Activated CD4-positive, alpha-beta memory T cell treated with anti-CD3 and anti-CD28 coated beads for 36 hours (primary cell): Measurements from ENCODE around the gene CD52. TPM values are rescaled to one million over a fixed set of nuclear protein-coding genes. Genes with fewer than 3 reads are reported as not detected.
"Not testable (repeated sequence)": the region's sequence is repeated elsewhere in the genome, so short reads cannot be mapped to it uniquely, and the experiment has no call there.

Experiments used
- CTCF ChIA-PET: fragments of 350-600 bp; sonication (Branson Sonifier 250); formaldehyde crosslinking; loops from one replicate; lab custom pipeline; 2021; ENCODE audit warnings: antibody characterized with exemption, inconsistent platforms; lab: Charles Lee
- POLR2A ChIA-PET: fragments of 350-600 bp; sonication (Branson Sonifier 250); formaldehyde crosslinking; loops from one replicate; lab custom pipeline; 2021; ENCODE audit warnings: antibody characterized with exemption; lab: Charles Lee
- DNase-seq: peaks from one replicate; pipeline ENCODE4 v3.0.0-alpha.2; 2020
- H3K27ac Mint-ChIP-seq: one replicate; pipeline ENCODE4 v1.8.0; 2021; ENCODE audit warnings: mixed read lengths
- H3K27me3 Mint-ChIP-seq: one replicate; pipeline ENCODE4 v1.8.0; 2021; ENCODE audit warnings: mixed read lengths
- H3K36me3 Mint-ChIP-seq: one replicate; pipeline ENCODE4 v1.8.0; 2021; ENCODE audit warnings: mixed read lengths
- H3K4me1 Mint-ChIP-seq: one replicate; pipeline ENCODE4 v1.8.0; 2021; ENCODE audit warnings: low read depth, mixed read lengths
- H3K4me3 Mint-ChIP-seq: one replicate; pipeline ENCODE4 v1.8.0; 2021; ENCODE audit warnings: mild to moderate bottlenecking, mixed read lengths
- H3K9me3 Mint-ChIP-seq: one replicate; pipeline ENCODE4 v1.8.0; 2021; ENCODE audit warnings: mixed read lengths
- intact Hi-C: fragments of 100-400 bp; cut with micrococcal nuclease; formaldehyde crosslinking; loops from one replicate; pipeline ENCODE4 v1.15.1; 2023
- total RNA-seq, 2 experiments: library from RNA; stranded (reverse); gene quantifications; one replicate each; pipeline ENCODE4 v1.2.3, GENCODE V29; 2021

Gene CD52
- total RNA-seq, 2 experiments from 2014 or later = 261 to 291 TPM

DNA sequence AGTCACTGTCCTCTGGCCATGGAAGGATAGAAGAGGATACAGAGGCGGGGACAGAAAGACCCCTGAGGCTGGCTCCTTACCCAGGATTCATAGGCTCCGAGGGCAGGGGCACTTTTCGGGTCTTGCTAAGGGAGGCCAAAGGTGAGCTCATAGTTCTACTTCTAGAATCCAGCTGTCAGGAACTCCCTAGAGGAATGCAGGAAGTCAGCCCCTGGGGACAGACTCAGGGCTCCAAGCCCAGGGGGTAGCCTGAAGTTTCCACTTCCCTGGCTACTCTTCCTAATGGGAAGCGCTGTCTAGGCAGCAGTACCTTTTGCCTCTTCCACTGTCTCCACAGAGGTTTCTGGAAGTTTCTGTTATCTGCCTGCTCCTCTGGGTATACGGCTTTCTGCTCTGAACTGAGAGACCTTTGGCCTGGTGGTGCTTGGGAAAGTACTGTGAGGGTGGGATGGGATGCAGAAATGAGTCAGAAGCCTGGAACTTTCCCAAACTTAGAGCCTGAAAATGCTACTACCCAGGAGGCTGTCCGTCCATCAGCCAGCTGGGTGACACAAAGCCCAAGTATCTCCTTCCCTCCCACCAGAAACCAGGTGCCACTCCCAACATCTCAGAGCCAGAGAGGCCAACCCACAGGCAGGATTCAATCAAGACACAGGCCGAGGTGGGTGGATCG lies 14.9 kb upstream of the CD52 start:
- intact Hi-C loops = no loop called here

DNA sequence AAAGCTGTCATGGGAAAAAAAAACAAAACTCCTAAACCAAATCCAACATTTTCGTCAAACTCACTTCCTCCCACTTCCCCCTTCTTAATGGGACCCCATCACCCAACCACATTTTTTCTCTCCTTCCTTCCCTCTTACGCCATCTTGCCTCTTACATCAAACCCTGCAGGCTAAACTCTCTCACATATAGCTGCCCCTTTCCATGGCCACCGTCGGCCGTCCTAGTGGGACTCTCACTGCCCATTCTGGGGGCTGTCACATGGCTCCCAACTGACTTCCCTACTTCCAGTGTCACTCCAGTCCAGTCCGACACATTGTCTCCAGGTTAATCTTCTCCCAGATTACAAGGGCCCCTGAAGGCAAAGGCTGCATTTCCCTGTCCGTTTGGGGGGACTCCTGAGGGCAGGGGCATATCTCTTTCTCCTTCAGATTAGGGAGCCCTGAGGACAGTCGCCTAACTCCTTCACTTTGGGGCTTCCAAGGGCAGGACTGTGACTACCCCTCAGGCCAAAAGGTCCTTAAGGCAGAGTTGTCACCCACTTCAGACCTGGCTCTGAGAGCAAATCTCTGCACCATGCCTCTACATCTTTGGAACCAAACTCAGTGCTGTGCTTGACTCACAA lies 12.0 kb upstream of the CD52 start:
- intact Hi-C loops = loop anchor here (5.0 kb wide), 1 partner anchor 167 kb away; the partner anchor contains the start of gene HMGN2
- H3K36me3 Mint-ChIP-seq = no peaks in the 10 kb centered on the region
- CTCF ChIA-PET = interaction anchor here (1.5 to 23.7 kb wide), 3 partner anchors 13 to 111 kb away, joined by 5 to 886 read pairs (median 77); partner anchors contain the start of genes CD52 and SH3BGRL3

More for the DNA sequence above, 14.9 kb upstream of the CD52 start:
- no peaks in the 10 kb centered on the region for H3K9me3 Mint-ChIP-seq
- no peaks in the 10 kb centered on the region for H3K36me3 Mint-ChIP-seq
- ChIA-PET POLR2A (interaction anchor here (1.4 kb wide), 1 partner anchor 12 kb away, joined by 3 read pairs; no protein-coding TSS in a partner anchor), CTCF (interaction anchor here (1.2 to 1.9 kb wide), 2 partner anchors 14 to 18 kb away, joined by 4 to 5 read pairs; no protein-coding TSS in a partner anchor)
- peaks cover 28% of the 10 kb centered on the region for H3K4me1 Mint-ChIP-seq
- no peaks in the 10 kb centered on the region for H3K27me3 Mint-ChIP-seq
- no peak overlapping the region for H3K4me3 Mint-ChIP-seq
- peak overlapping the region; percentile 19 for H3K27ac Mint-ChIP-seq
- DNase-seq = no peak

DNA sequence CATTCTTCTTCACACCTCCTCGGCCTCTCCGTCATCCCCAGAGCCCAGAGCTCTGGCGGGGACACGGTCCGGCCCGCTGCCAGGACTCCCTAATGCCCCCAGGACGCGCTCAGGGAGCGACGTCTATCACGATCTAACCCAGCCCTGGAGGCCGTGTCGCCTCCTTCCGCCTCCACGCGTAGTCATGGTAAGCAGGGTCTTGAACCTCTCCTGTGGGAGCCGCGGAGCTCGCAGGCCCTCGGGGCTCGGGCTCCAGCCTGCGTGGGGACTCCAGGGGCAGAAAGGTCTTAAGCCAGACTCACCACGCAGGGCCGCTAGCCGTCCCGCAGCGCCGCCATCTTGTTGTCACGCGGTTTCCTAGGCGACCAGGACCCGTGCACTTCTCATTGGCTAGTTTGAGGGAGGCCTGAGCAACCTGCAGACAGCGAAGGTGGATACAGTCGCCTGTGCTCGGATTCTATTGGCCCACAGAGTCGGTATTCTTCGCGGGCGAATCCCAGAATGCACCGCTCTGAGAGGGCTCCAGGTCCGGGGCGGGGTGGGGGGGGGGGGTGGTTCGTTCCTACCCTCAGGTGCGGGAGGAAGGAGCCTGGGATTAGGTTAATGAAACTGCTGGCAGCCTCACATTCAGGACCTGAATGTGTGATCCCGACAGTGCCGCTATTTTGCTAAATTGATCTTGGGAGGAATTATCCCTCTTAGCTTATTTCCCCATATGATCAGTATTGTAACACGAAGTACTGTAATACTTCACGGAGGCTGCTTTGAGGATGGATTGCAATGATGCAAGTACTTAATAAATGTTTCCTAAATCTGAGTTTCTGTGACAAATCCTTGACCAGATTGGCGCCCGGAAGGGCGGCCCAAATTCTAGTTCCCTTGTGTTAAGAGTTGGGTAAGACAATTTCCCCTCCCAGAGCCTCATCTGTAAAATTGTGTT lies 11.2 kb upstream of the CD52 start, which contains the start of gene UBXN11:
TSS of gene UBXN11 (minus strand) at position 347 of the 940 bp plus-strand sequence. CDS start 3,753 bp downstream, outside the sequence.
- no peaks in the 10 kb centered on the region for H3K9me3 Mint-ChIP-seq
- intact Hi-C loops = loop anchor here (5.0 kb wide), 1 partner anchor 166 kb away; the partner anchor contains the start of gene HMGN2
- DNase-seq = peak; percentile 97
- CTCF ChIA-PET = interaction anchor here (1.1 to 23.7 kb wide), 4 partner anchors 12 to 137 kb away, joined by 3 to 886 read pairs (median 41); partner anchors contain the start of genes CD52, SH3BGRL3 and ZNF593
- peaks cover 32% of the 10 kb centered on the region for H3K4me1 Mint-ChIP-seq
- peak within 1 kb of the TSS; percentile 95 for H3K4me3 Mint-ChIP-seq
- no peaks in the 10 kb centered on the region for H3K36me3 Mint-ChIP-seq
- H3K27me3 Mint-ChIP-seq = no peaks in the 10 kb centered on the region
- POLR2A ChIA-PET = interaction anchor here (0.6 to 4.7 kb wide), 11 partner anchors 9 to 1343 kb away, joined by 3 to 58 read pairs (median 4); partner anchors contain the start of genes CD52, DHDDS, PDIK1L and SH3BGRL3
- H3K27ac Mint-ChIP-seq = peak within 1 kb of the TSS; percentile 92

More for the DNA sequence above, 12.0 kb upstream of the CD52 start:
- Mint-ChIP-seq H3K4me1 (peaks cover 34% of the 10 kb centered on the region), H3K27me3 (no peaks in the 10 kb centered on the region), H3K9me3 (no peaks in the 10 kb centered on the region), H3K27ac (peak overlapping the region; percentile 92), H3K4me3 (peak overlapping the region; percentile 95)
- POLR2A ChIA-PET = interaction anchor here (1.8 to 4.7 kb wide), 4 partner anchors 9 to 17 kb away, joined by 4 to 58 read pairs (median 30); partner anchors contain the start of gene CD52
- no peak for DNase-seq

DNA sequence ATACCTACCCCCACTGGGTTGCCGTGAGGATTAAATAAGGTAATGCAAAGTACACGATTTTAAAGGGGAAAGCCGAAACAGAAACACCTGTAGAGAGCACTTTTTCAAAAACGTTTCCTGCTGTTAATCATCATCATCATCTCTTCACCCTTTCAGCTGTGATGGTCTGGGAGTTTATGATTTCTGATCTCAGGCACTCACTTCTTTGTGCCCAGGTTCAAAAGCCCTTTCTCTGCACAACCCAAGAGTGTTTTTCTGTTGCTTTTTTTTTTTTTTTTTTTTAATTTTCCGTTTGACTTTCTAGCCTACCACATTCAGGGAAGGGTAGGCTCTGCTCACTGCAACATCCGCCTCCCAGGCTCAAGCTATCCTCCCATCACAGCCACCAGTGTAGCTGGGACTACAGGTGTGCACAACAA lies 10.4 kb upstream of the CD52 start:
- no peaks in the 10 kb centered on the region for H3K36me3 Mint-ChIP-seq

DNA sequence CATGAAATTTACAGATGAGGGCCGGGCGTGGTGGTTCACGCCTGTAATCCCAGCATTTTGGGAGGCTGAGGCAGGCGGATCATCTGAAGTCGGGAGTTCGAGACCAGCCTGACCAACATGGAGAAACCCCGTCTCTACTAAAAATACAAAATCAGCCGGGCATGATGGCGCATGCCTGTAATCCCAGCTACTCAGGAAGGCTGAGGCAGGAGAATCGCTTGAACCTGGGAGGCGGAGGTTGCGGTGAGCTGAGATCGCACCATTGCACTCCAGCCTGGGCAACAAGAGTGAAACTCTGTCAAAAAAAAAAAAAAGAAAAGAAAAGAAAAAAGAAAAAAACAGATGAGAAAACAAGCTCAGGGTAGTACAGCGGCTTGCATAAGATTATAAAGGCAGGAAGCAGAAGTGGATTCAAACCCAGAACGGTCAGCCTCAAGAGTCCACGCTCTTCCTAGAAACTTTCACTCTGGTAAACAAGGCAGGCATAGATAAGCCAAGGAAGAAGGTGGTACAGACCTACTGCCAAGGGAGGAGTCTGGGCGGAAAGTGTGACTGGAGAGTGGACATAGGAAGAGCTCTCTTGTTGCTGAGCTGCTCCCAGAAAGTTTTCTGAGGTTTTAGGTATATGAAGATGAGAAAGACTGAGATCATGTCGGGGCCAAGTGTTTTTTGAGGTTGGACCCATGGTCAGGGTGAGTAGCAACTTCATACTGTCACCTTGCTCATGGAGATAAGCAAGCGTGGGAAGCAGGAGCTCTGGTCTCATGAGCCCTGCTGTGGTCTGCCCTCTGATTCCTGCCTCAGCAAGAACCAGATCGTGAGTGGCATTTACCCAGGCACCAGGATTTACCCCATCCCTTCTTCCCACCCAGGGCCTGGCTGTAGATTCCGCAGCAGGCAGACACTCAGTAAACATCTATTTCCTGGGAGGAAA lies 9.5 kb upstream of the CD52 start:
- CTCF ChIA-PET = interaction anchor here (1.2 to 23.7 kb wide), 4 partner anchors 11 to 92 kb away, joined by 3 to 886 read pairs (median 42); partner anchors contain the start of genes CD52 and SH3BGRL3
- Mint-ChIP-seq H3K27ac (peak overlapping the region; percentile 92), H3K4me3 (peak overlapping the region; percentile 95), H3K4me1 (peaks cover 33% of the 10 kb centered on the region)
- H3K27me3 Mint-ChIP-seq, H3K36me3 Mint-ChIP-seq, H3K9me3 Mint-ChIP-seq: not testable (repeated sequence)
- intact Hi-C loops = loop anchor here (1.0 to 5.0 kb wide), 3 partner anchors 11 to 164 kb away; partner anchors contain the start of gene HMGN2
- peak; percentile 77 for DNase-seq
- POLR2A ChIA-PET = interaction anchor here (0.6 to 4.7 kb wide), 7 partner anchors 10 to 271 kb away, joined by 3 to 58 read pairs (median 17); partner anchors contain the start of genes CD52 and CEP85

More for the DNA sequence above, 10.4 kb upstream of the CD52 start:
- ChIA-PET CTCF (interaction anchor here (0.6 to 23.7 kb wide), 4 partner anchors 12 to 184 kb away, joined by 3 to 886 read pairs (median 40); partner anchors contain the start of genes CD52, SH3BGRL3 and ZNF593), POLR2A (interaction anchor here (0.6 to 4.7 kb wide), 12 partner anchors 8 to 1342 kb away, joined by 3 to 58 read pairs (median 4); partner anchors contain the start of genes CD52, DHDDS, PDIK1L and SH3BGRL3)
- intact Hi-C loops = loop anchor here (5.0 kb wide), 1 partner anchor 165 kb away; the partner anchor contains the start of gene HMGN2
- peak; percentile 58 for DNase-seq
- H3K9me3 Mint-ChIP-seq = no peaks in the 10 kb centered on the region
- peaks cover 32% of the 10 kb centered on the region for H3K4me1 Mint-ChIP-seq
- H3K4me3 Mint-ChIP-seq = peak overlapping the region; percentile 95
- H3K27me3 Mint-ChIP-seq = no peaks in the 10 kb centered on the region
- peak overlapping the region; percentile 92 for H3K27ac Mint-ChIP-seq

DNA sequence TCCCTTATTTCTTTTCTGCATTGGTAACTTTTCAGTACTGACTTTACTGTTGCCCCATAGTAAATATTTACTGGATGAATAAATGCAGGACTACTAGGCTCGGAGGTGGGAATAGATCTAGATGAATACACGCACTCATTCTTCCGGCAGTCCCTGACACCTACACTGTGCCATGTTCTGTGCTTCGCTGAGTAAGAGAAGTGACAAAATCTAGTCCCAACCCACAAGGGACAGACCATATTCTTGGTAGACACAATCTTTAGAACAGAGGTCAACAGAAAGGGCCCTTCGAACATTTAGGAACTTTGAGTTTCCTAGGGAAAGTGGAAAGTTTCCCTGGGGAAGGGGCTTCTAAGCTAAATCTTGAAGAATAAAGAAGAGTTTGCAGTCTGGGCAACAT lies 3.3 kb upstream of the CD52 start:
- no peak overlapping the region for H3K4me3 Mint-ChIP-seq
- no peaks in the 10 kb centered on the region for H3K9me3 Mint-ChIP-seq
- peaks cover 6% of the 10 kb centered on the region for H3K36me3 Mint-ChIP-seq
- no peak for DNase-seq
- CTCF ChIA-PET = interaction anchor here (1.4 to 23.7 kb wide), 2 partner anchors 35 to 80 kb away, joined by 6 to 886 read pairs; partner anchors contain the start of genes CEP85 and SH3BGRL3
- POLR2A ChIA-PET = interaction anchor here (1.2 to 7.0 kb wide), 4 partner anchors 8 to 39 kb away, joined by 3 to 100 read pairs (median 4); partner anchors contain the start of gene UBXN11
- H3K4me1 Mint-ChIP-seq = peaks cover 43% of the 10 kb centered on the region
- H3K27me3 Mint-ChIP-seq = no peaks in the 10 kb centered on the region
- intact Hi-C loops = loop anchor here (10.0 kb wide), 1 partner anchor 230 kb away; no protein-coding TSS in a partner anchor
- no peak overlapping the region for H3K27ac Mint-ChIP-seq

DNA sequence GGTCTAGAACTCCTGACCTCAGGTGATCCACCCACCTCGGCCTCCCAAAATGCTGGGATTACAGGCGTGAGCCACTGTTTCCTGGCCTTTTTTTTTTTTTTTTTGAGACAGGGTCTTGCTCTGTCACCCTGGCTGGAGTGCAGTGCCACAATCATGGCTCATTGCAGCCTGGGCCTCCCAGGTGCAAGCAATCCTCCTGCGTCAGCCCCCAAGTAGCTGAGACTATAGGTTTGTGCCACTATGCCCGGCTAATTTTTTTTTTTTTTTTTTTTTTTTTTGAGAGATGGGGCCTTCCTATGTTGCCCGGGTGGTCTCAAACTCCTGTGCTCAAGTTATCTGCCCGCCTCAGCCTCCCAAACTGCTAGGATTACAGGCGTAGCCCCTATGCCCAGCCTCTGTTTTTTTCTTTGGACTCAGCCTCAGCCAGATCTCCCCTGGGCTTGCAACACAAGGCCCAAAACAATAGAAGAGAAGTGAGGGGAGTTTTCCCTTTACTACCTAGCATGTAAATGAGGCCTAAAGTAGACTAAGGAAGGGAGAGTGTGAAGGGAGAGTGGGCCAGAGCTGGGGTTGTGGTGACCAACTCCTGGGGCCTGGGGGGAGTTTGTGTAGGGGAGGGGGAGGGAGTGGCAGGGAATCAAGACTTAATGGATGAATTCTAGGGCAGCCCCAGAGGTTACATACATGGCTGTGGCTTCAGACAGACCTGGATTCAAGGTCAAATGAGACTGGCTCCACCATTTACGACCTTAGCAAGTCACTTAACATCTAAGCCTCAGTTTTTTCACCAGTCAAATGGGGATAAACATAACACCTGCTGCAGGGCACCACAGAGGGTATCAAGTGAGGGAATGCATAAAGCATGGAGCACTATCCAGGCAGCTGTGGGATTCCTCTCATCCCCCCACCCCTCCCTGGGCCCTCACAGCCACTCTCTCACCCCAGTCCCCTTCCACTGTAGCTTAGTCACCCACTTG lies 1.6 kb upstream of the CD52 start:
- H3K4me3 Mint-ChIP-seq = no peak overlapping the region
- peaks cover 55% of the 10 kb centered on the region for H3K4me1 Mint-ChIP-seq

DNA sequence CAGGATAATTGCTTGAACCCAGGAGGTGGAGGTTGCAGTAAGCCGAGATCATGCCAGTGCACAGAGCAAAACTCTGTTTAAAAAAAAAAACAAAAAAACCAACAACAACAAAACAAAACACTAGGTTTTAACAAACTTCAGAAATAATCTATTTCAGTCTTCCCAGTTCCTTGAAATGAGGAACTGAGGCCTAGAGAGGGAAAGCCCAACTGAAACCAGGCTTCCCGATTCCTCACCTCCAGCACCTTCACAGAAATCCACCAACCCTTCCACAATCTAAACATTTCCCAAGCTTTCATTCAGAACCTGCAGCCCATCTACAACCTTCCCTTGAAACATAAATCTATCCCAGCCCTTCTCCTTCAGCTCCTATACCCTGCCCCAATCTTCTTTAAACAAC lies 612 bp upstream of the CD52 start:
- H3K9me3 Mint-ChIP-seq = no peaks in the 10 kb centered on the region
- H3K27ac Mint-ChIP-seq = peak overlapping the region; percentile 91
- H3K36me3 Mint-ChIP-seq = peaks cover 20% of the 10 kb centered on the region
- H3K4me1 Mint-ChIP-seq = peaks cover 61% of the 10 kb centered on the region
- intact Hi-C loops = loop anchor here (10.0 kb wide), 1 partner anchor 228 kb away; no protein-coding TSS in a partner anchor
- ChIA-PET CTCF (interaction anchor here (1.4 to 23.7 kb wide), 7 partner anchors 10 to 172 kb away, joined by 4 to 886 read pairs (median 12); partner anchors contain the start of genes CEP85, SH3BGRL3, UBXN11 and ZNF593), POLR2A (interaction anchor here (0.7 to 7.0 kb wide), 4 partner anchors 10 to 41 kb away, joined by 3 to 100 read pairs (median 42); partner anchors contain the start of genes SH3BGRL3 and UBXN11)
- no peaks in the 10 kb centered on the region for H3K27me3 Mint-ChIP-seq
- H3K4me3 Mint-ChIP-seq = peak overlapping the region; percentile 91
- DNase-seq = no peak

More for the DNA sequence above, 1.6 kb upstream of the CD52 start:
- H3K27me3 Mint-ChIP-seq = no peaks in the 10 kb centered on the region
- POLR2A ChIA-PET = interaction anchor here (0.7 to 7.0 kb wide), 5 partner anchors 9 to 38 kb away, joined by 3 to 100 read pairs (median 4); partner anchors contain the start of genes SH3BGRL3 and UBXN11
- no peaks in the 10 kb centered on the region for H3K9me3 Mint-ChIP-seq
- H3K36me3 Mint-ChIP-seq = peaks cover 15% of the 10 kb centered on the region
- intact Hi-C loops = loop anchor here (10.0 kb wide), 1 partner anchor 229 kb away; no protein-coding TSS in a partner anchor
- no peak for DNase-seq
- CTCF ChIA-PET = interaction anchor here (1.4 to 23.7 kb wide), 5 partner anchors 9 to 146 kb away, joined by 4 to 886 read pairs (median 12); partner anchors contain the start of genes CEP85, SH3BGRL3, UBXN11 and ZNF593
- H3K27ac Mint-ChIP-seq = peak overlapping the region; percentile 75
